ENCODE results near the gene PAQR5.
"Not testable (repeated sequence)": the region's sequence is repeated elsewhere in the genome, so short reads cannot be mapped to it uniquely, and the experiment has no call there.

The PAQR5 gene

DNA sequence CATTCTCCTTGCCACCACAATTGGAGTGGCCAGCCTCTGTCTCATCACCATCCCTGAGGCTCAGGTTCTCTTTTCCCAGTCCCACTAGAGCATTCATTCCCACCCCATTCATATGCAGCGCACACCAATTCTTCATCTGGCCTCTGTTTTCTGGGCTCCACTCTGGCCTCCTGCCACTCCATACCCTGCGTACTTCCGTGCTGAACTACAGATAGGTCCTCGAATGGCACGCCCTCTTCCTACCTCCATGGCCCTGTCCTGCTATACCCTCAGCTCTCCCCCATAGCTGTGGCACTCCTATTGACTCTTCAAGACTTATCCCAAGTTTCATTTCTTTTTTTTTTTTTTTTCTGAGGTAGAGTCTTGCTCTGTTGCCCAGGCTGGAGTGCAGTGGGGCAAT lies 25.9 kb downstream of the PAQR5 start:
- no peaks in the 10 kb centered on the region for H3K36me3 ChIP-seq (ENCODE audit: control insufficient read depth in 5 of 5, insufficient read depth in 5 of 5, low read length in 5 of 5)
- no peak overlapping the region for H3K27ac ChIP-seq (ENCODE audit: low read depth, low read length)
- H3K9me3 ChIP-seq (ENCODE audit: control insufficient read depth in 5 of 5, low read length in 5 of 5): no peaks in the 10 kb centered on the region
- peaks cover 0 to 7% (median 4%) of the 10 kb centered on the region in 5 donors for H3K27me3 ChIP-seq (ENCODE audit: control insufficient read depth in 5 of 5, insufficient read depth in 4 of 5, low read length in 5 of 5)
- no peak overlapping the region for H3K4me3 ChIP-seq (ENCODE audit: low read depth in 1 of 5, low read length in 5 of 5)
- H3K9ac ChIP-seq (ENCODE audit: low read length in 5 of 5): no peak overlapping the region
- H3K4me1 ChIP-seq (ENCODE audit: control insufficient read depth in 5 of 5, insufficient read depth in 5 of 5, low read length in 5 of 5): no peaks in the 10 kb centered on the region

DNA sequence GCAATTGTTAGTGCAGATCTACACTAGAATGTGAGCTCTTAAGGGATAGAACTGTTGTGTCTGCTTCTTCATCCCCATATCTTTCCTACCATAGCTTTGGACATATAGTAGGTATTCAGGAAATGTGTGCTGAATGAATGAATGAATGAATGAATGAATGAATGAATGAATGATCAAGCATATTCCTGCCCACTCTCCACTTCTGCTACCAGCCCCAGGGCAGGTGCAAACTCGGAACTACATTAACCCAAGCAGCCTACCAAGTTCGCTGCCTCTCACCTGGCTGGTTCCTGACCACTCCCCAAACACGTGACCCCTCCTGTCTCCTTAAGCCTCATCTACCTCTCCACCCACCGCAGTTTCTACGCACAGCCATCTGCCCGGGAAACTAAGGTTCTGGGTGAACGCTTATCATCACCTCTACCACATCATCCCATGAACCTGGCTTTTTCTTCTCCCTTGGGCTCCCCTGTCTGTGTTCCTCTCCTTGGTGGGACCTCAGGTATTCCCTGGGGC lies 26.8 kb downstream of the PAQR5 start:
- H3K27ac ChIP-seq (ENCODE audit: low read depth, low read length): no peak overlapping the region
- H3K9ac ChIP-seq (ENCODE audit: low read length in 5 of 5): no peak overlapping the region
- H3K4me3 ChIP-seq (ENCODE audit: low read depth in 1 of 5, low read length in 5 of 5): no peak overlapping the region
- no peaks in the 10 kb centered on the region for H3K4me1 ChIP-seq (ENCODE audit: control insufficient read depth in 5 of 5, insufficient read depth in 5 of 5, low read length in 5 of 5)
- H3K27me3 ChIP-seq (ENCODE audit: control insufficient read depth in 5 of 5, insufficient read depth in 4 of 5, low read length in 5 of 5): peaks cover 0 to 5% (median 3%) of the 10 kb centered on the region in 5 donors
- H3K9me3 ChIP-seq (ENCODE audit: control insufficient read depth in 5 of 5, low read length in 5 of 5): no peaks in the 10 kb centered on the region
- no peaks in the 10 kb centered on the region for H3K36me3 ChIP-seq (ENCODE audit: control insufficient read depth in 5 of 5, insufficient read depth in 5 of 5, low read length in 5 of 5)

DNA sequence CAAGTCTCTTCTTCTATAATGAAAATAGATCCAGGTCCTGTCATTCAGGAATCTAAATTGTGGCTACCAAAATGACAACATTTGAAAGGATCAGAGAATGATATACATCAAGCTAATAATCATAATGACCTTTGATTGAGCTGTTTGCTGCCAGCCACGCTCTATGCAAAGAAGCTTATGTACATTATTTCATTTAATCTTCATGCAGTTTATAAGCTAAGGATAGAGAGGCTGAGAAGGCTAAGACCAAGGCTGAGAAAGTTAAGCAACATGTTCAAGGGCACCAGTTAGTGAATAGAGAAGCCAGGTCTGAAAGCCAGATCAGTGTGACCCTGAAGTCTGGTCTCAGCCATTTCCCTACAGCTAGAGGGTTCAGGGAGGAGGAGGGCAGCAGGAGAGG lies 29.4 kb downstream of the PAQR5 start:
- H3K4me3 ChIP-seq (ENCODE audit: low read depth in 1 of 5, low read length in 5 of 5): no peak overlapping the region
- no peaks in the 10 kb centered on the region for H3K36me3 ChIP-seq (ENCODE audit: control insufficient read depth in 5 of 5, insufficient read depth in 5 of 5, low read length in 5 of 5)
- H3K4me1 ChIP-seq (ENCODE audit: control insufficient read depth in 5 of 5, insufficient read depth in 5 of 5, low read length in 5 of 5): no peaks in the 10 kb centered on the region
- no peak overlapping the region for H3K27ac ChIP-seq (ENCODE audit: low read depth, low read length)
- peaks cover 0 to 5% (median 4%) of the 10 kb centered on the region in 5 donors for H3K27me3 ChIP-seq (ENCODE audit: control insufficient read depth in 5 of 5, insufficient read depth in 4 of 5, low read length in 5 of 5)
- H3K9ac ChIP-seq (ENCODE audit: low read length in 5 of 5): no peak overlapping the region
- no peaks in the 10 kb centered on the region for H3K9me3 ChIP-seq (ENCODE audit: control insufficient read depth in 5 of 5, low read length in 5 of 5)

DNA sequence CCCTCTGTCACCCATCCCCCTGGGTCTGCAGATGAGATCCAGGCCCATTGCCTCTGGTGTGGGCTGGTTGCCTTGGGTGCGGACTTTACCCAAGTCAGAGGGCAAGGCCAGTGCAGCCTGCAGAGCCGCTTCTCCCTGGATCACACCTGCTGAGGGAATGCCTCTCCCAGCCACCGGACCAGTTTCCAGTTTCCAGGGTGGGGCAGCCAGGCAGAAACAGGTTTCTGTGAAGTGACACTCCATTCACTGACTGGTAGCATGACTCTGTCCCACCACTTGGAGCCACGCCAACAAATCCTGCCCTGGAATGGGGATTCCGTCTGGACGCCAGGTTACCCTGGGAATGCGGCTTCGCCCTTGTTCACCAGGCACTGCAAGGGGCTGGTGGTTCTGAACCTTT lies 30.0 kb downstream of the PAQR5 start:
- no peaks in the 10 kb centered on the region for H3K4me1 ChIP-seq (ENCODE audit: control insufficient read depth in 5 of 5, insufficient read depth in 5 of 5, low read length in 5 of 5)
- no peaks in the 10 kb centered on the region for H3K36me3 ChIP-seq (ENCODE audit: control insufficient read depth in 5 of 5, insufficient read depth in 5 of 5, low read length in 5 of 5)
- H3K27me3 ChIP-seq (ENCODE audit: control insufficient read depth in 5 of 5, insufficient read depth in 4 of 5, low read length in 5 of 5): peaks cover 0 to 5% (median 4%) of the 10 kb centered on the region in 5 donors
- no peak overlapping the region for H3K27ac ChIP-seq (ENCODE audit: low read depth, low read length)
- no peak overlapping the region for H3K9ac ChIP-seq (ENCODE audit: low read length in 5 of 5)
- no peak overlapping the region for H3K4me3 ChIP-seq (ENCODE audit: low read depth in 1 of 5, low read length in 5 of 5)
- H3K9me3 ChIP-seq (ENCODE audit: control insufficient read depth in 5 of 5, low read length in 5 of 5): no peaks in the 10 kb centered on the region

GRCh38 chr15:69337138-69337537 lies 38.4 kb downstream of the PAQR5 start:
- no peaks in the 10 kb centered on the region for H3K27me3 ChIP-seq (ENCODE audit: control insufficient read depth in 5 of 5, insufficient read depth in 4 of 5, low read length in 5 of 5)
- H3K27ac ChIP-seq (ENCODE audit: low read depth, low read length): no peak overlapping the region
- H3K9me3 ChIP-seq (ENCODE audit: control insufficient read depth in 5 of 5, low read length in 5 of 5): peaks cover 0 to 4% (median 2%) of the 10 kb centered on the region in 5 donors
- no peaks in the 10 kb centered on the region for H3K4me1 ChIP-seq (ENCODE audit: control insufficient read depth in 5 of 5, insufficient read depth in 5 of 5, low read length in 5 of 5)
- no peaks in the 10 kb centered on the region for H3K36me3 ChIP-seq (ENCODE audit: control insufficient read depth in 5 of 5, insufficient read depth in 5 of 5, low read length in 5 of 5)
- no peak overlapping the region for H3K4me3 ChIP-seq (ENCODE audit: low read depth in 1 of 5, low read length in 5 of 5)
- no peak overlapping the region for H3K9ac ChIP-seq (ENCODE audit: low read length in 5 of 5)

DNA sequence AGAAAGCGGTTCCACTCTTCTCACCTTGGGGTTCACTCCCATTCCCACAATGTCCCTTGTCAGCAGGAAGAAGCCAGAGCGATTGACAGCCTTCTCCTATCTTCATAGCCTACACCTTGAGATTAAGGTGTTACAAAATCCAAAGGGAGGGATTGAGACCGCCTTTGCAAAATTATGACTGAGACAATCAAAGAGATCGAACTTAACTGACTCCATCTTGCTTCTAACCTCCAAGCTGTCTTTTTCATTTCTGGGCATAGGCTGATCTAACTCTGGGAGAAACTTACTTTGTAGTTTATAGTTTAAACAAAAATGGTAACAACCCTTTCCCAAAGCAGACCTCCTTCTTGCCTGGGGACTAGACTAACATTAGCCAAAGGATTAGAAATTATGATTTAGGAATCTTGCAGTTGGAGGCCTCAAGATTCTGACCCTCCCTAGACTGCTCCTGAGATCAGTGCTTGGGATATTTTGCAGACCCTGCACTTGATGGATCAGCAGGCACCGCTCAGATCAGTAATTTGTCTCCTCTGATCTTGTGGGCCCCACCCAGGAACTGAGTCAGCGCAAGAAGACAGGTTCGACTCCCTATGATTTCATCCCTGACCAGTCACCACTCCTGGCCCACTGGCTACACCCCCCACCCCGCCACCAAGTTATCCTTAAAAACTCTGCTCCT lies 40.0 kb downstream of the PAQR5 start:
- Histone ChIP-seq H3K9me3 (ENCODE audit: control insufficient read depth in 5 of 5, low read length in 5 of 5) (peaks cover 0 to 4% (median 2%) of the 10 kb centered on the region in 5 donors), H3K27me3 (ENCODE audit: control insufficient read depth in 5 of 5, insufficient read depth in 4 of 5, low read length in 5 of 5) (peaks cover 0 to 4% (median 3%) of the 10 kb centered on the region in 5 donors), H3K27ac (ENCODE audit: low read depth, low read length) (no peak overlapping the region), H3K9ac (ENCODE audit: low read length in 5 of 5) (no peak overlapping the region), H3K36me3 (ENCODE audit: control insufficient read depth in 5 of 5, insufficient read depth in 5 of 5, low read length in 5 of 5) (no peaks in the 10 kb centered on the region), H3K4me1 (ENCODE audit: control insufficient read depth in 5 of 5, insufficient read depth in 5 of 5, low read length in 5 of 5) (no peaks in the 10 kb centered on the region), H3K4me3 (ENCODE audit: low read depth in 1 of 5, low read length in 5 of 5) (no peak overlapping the region)

GRCh38 chr15:69339214-69339543 lies 40.5 kb downstream of the PAQR5 start:
- not testable (repeated sequence) for H3K4me3 ChIP-seq (ENCODE audit: low read depth in 1 of 5, low read length in 5 of 5); H3K4me1 ChIP-seq (ENCODE audit: control insufficient read depth in 5 of 5, insufficient read depth in 5 of 5, low read length in 5 of 5); H3K27ac ChIP-seq (ENCODE audit: low read depth, low read length); H3K9ac ChIP-seq (ENCODE audit: low read length in 5 of 5); H3K27me3 ChIP-seq (ENCODE audit: control insufficient read depth in 5 of 5, insufficient read depth in 4 of 5, low read length in 5 of 5); H3K36me3 ChIP-seq (ENCODE audit: control insufficient read depth in 5 of 5, insufficient read depth in 5 of 5, low read length in 5 of 5); H3K9me3 ChIP-seq (ENCODE audit: control insufficient read depth in 5 of 5, low read length in 5 of 5)

- Histone ChIP-seq H3K27me3 (ENCODE audit: control insufficient read depth in 5 of 5, insufficient read depth in 4 of 5, low read length in 5 of 5) (peaks cover 0 to 5% (median 3%) of the 10 kb centered on the region in 5 donors), H3K4me1 (ENCODE audit: control insufficient read depth in 5 of 5, insufficient read depth in 5 of 5, low read length in 5 of 5) (no peaks in the 10 kb centered on the region), H3K27ac (ENCODE audit: low read depth, low read length) (no peak overlapping the region), H3K4me3 (ENCODE audit: low read depth in 1 of 5, low read length in 5 of 5) (no peak overlapping the region), H3K36me3 (ENCODE audit: control insufficient read depth in 5 of 5, insufficient read depth in 5 of 5, low read length in 5 of 5) (no peaks in the 10 kb centered on the region), H3K9ac (ENCODE audit: low read length in 5 of 5) (no peak overlapping the region), H3K9me3 (ENCODE audit: control insufficient read depth in 5 of 5, low read length in 5 of 5) (peaks cover 0 to 4% (median 2%) of the 10 kb centered on the region in 5 donors)
These were observed 41.7 kb downstream of the PAQR5 start for GRCh38 chr15:69340243-69340900.

GRCh38 chr15:69341356-69341755 lies 42.6 kb downstream of the PAQR5 start:
- H3K9ac ChIP-seq (ENCODE audit: low read length in 5 of 5): no peak overlapping the region
- no peaks in the 10 kb centered on the region for H3K36me3 ChIP-seq (ENCODE audit: control insufficient read depth in 5 of 5, insufficient read depth in 5 of 5, low read length in 5 of 5)
- H3K4me1 ChIP-seq (ENCODE audit: control insufficient read depth in 5 of 5, insufficient read depth in 5 of 5, low read length in 5 of 5): no peaks in the 10 kb centered on the region
- no peak overlapping the region for H3K4me3 ChIP-seq (ENCODE audit: low read depth in 1 of 5, low read length in 5 of 5)
- H3K27me3 ChIP-seq (ENCODE audit: control insufficient read depth in 5 of 5, insufficient read depth in 4 of 5, low read length in 5 of 5): peaks cover 0 to 5% (median 3%) of the 10 kb centered on the region in 5 donors
- H3K27ac ChIP-seq (ENCODE audit: low read depth, low read length): no peak overlapping the region
- peaks cover 0 to 4% (median 2%) of the 10 kb centered on the region in 5 donors for H3K9me3 ChIP-seq (ENCODE audit: control insufficient read depth in 5 of 5, low read length in 5 of 5)

GRCh38 chr15:69342460-69343076 lies 43.9 kb downstream of the PAQR5 start:
- H3K27ac ChIP-seq (ENCODE audit: low read depth, low read length): no peak overlapping the region
- H3K27me3 ChIP-seq (ENCODE audit: control insufficient read depth in 5 of 5, insufficient read depth in 4 of 5, low read length in 5 of 5): peaks cover 0 to 5% (median 3%) of the 10 kb centered on the region in 5 donors
- no peak overlapping the region for H3K9ac ChIP-seq (ENCODE audit: low read length in 5 of 5)
- no peak overlapping the region for H3K4me3 ChIP-seq (ENCODE audit: low read depth in 1 of 5, low read length in 5 of 5)
- no peaks in the 10 kb centered on the region for H3K9me3 ChIP-seq (ENCODE audit: control insufficient read depth in 5 of 5, low read length in 5 of 5)
- no peaks in the 10 kb centered on the region for H3K36me3 ChIP-seq (ENCODE audit: control insufficient read depth in 5 of 5, insufficient read depth in 5 of 5, low read length in 5 of 5)
- no peaks in the 10 kb centered on the region for H3K4me1 ChIP-seq (ENCODE audit: control insufficient read depth in 5 of 5, insufficient read depth in 5 of 5, low read length in 5 of 5)

Measured in subcutaneous abdominal adipose tissue (tissue), 5 donors.